Measurements from ENCODE around the gene SFR1.

- TF ChIP-seq POLR2A (IDR thresholded peaks at IDR 0.05; ENCODE audit: low read length) (no peak), GATA1 (IDR thresholded peaks at IDR 0.05; ENCODE audit: low read depth, low read length) (no peak)
Observed at GRCh38 chr10:104098358-104098925, 23.5 kb upstream of the SFR1 start.

All from erythroblast (primary cell).